HEK293 (cell line): Measurements from ENCODE around the gene RB1.

Experiments used
- EGR2 ChIP-seq: fragments of 450-650 bp; formaldehyde crosslinking; IDR thresholded peaks from 2 replicates; pipeline ENCODE4 v1.5.1; 2016; ENCODE audit warnings: low read depth, missing biosample characterization, missing genetic modification characterization
- SETDB1 ChIP-seq: IDR thresholded peaks from one replicate; pipeline ENCODE4 v1.6.1; 2017; ENCODE audit warnings: mild to moderate bottlenecking, low read length, moderate library complexity, mixed read lengths; ENCODE audit not compliant: insufficient read length
- ZNF138 ChIP-seq: fragments of 450-650 bp; formaldehyde crosslinking; IDR thresholded peaks from 2 replicates; pipeline ENCODE4 v1.5.1; 2016; ENCODE audit warnings: missing biosample characterization, missing genetic modification characterization, borderline replicate concordance
- TF ChIP-seq, protein P1 (sequence below): sonication (generic); formaldehyde crosslinking; IDR thresholded peaks from 2 replicates; pipeline ENCODE4 v1.8.1; 2022; ENCODE audit warnings: mild to moderate bottlenecking, moderate library complexity, missing genetic modification reagents
- TF ChIP-seq, protein P2 (sequence below): fragments of 450-650 bp; formaldehyde crosslinking; IDR thresholded peaks from 2 replicates; pipeline ENCODE4 v1.5.1; 2016; ENCODE audit warnings: missing biosample characterization, missing genetic modification characterization
- TF ChIP-seq, protein P3 (sequence below): fragments of 450-650 bp; formaldehyde crosslinking; IDR thresholded peaks from 2 replicates; pipeline ENCODE4 v1.5.1; 2016; ENCODE audit warnings: missing biosample characterization, missing genetic modification characterization

DNA sequence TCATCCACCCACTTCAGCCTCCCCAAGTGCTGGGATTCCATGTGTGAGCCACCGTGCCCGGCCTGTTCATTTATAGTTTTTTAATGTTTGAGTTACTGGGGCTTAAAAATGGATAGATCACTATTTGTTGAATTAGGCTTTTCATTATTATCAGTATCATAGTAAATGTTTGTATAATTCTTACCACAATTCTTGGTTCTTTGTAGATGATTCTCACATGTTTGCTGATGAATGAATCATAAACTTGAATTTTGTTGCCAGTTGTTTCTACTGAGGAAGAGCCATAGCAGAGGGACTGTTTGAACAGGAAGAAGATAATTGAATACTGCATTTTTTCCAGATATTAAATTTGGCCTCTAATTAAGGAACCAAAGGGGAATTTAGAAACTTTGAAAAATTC is 112.0 kb downstream of the RB1 start:
- TF ChIP-seq, protein P1, sequence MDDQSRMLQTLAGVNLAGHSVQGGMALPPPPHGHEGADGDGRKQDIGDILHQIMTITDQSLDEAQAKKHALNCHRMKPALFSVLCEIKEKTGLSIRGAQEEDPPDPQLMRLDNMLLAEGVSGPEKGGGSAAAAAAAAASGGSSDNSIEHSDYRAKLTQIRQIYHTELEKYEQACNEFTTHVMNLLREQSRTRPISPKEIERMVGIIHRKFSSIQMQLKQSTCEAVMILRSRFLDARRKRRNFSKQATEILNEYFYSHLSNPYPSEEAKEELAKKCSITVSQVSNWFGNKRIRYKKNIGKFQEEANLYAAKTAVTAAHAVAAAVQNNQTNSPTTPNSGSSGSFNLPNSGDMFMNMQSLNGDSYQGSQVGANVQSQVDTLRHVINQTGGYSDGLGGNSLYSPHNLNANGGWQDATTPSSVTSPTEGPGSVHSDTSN (CRISPR knock-in tag), result no peak
- TF ChIP-seq EGR2 (tag by site-specific recombination) (no peak), ZNF138 (tag by site-specific recombination) (no peak), SETDB1 (no peak)
- TF ChIP-seq, protein P2, sequence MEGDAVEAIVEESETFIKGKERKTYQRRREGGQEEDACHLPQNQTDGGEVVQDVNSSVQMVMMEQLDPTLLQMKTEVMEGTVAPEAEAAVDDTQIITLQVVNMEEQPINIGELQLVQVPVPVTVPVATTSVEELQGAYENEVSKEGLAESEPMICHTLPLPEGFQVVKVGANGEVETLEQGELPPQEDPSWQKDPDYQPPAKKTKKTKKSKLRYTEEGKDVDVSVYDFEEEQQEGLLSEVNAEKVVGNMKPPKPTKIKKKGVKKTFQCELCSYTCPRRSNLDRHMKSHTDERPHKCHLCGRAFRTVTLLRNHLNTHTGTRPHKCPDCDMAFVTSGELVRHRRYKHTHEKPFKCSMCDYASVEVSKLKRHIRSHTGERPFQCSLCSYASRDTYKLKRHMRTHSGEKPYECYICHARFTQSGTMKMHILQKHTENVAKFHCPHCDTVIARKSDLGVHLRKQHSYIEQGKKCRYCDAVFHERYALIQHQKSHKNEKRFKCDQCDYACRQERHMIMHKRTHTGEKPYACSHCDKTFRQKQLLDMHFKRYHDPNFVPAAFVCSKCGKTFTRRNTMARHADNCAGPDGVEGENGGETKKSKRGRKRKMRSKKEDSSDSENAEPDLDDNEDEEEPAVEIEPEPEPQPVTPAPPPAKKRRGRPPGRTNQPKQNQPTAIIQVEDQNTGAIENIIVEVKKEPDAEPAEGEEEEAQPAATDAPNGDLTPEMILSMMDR (tag by site-specific recombination), result no peak
- TF ChIP-seq, protein P3, sequence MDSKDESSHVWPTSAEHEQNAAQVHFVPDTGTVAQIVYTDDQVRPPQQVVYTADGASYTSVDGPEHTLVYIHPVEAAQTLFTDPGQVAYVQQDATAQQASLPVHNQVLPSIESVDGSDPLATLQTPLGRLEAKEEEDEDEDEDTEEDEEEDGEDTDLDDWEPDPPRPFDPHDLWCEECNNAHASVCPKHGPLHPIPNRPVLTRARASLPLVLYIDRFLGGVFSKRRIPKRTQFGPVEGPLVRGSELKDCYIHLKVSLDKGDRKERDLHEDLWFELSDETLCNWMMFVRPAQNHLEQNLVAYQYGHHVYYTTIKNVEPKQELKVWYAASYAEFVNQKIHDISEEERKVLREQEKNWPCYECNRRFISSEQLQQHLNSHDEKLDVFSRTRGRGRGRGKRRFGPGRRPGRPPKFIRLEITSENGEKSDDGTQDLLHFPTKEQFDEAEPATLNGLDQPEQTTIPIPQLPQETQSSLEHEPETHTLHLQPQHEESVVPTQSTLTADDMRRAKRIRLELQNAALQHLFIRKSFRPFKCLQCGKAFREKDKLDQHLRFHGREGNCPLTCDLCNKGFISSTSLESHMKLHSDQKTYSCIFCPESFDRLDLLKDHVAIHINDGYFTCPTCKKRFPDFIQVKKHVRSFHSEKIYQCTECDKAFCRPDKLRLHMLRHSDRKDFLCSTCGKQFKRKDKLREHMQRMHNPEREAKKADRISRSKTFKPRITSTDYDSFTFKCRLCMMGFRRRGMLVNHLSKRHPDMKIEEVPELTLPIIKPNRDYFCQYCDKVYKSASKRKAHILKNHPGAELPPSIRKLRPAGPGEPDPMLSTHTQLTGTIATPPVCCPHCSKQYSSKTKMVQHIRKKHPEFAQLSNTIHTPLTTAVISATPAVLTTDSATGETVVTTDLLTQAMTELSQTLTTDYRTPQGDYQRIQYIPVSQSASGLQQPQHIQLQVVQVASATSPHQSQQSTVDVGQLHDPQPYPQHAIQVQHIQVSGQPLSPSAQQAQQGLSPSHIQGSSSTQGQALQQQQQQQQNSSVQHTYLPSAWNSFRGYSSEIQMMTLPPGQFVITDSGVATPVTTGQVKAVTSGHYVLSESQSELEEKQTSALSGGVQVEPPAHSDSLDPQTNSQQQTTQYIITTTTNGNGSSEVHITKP, result no peak
